GM11168 (cell line): ENCODE results near the gene SEPHS1.
"Not testable (repeated sequence)": the region's sequence is repeated elsewhere in the genome, so short reads cannot be mapped to it uniquely, and the experiment has no call there.

Source experiments
- in situ Hi-C: fragments of 300-500 bp; cut with MboI; formaldehyde crosslinking; loops from one replicate; pipeline ENCODE4 v1.12.0; 2022; ENCODE audit warnings: low sequenced_read_pairs; ENCODE audit not compliant: unreplicated experiment

Gene SEPHS1

GRCh38 chr10:13330980-13331379, 17.1 kb downstream of the SEPHS1 start:
- in situ Hi-C loops = not testable (repeated sequence)

- in situ Hi-C loops = no loop called here
Measured at GRCh38 chr10:13329565-13329964, 18.5 kb downstream of the SEPHS1 start.

GRCh38 chr10:13328613-13329012, 19.5 kb downstream of the SEPHS1 start:
- in situ Hi-C loops = no loop called here

- in situ Hi-C loops = no loop called here
Measured at GRCh38 chr10:13328126-13328525, 20.0 kb downstream of the SEPHS1 start.

- in situ Hi-C loops = no loop called here
Measured at GRCh38 chr10:13327534-13327933, 20.6 kb downstream of the SEPHS1 start.

- in situ Hi-C loops = no loop called here
Measured at GRCh38 chr10:13322615-13323148, 25.4 kb downstream of the SEPHS1 start.

GRCh38 chr10:13321576-13321975, 26.5 kb downstream of the SEPHS1 start:
- in situ Hi-C loops = no loop called here

- in situ Hi-C loops = no loop called here
Measured at GRCh38 chr10:13319166-13319565, 28.9 kb downstream of the SEPHS1 start.

GRCh38 chr10:13317474-13317873, 30.6 kb downstream of the SEPHS1 start:
- in situ Hi-C loops = no loop called here

GRCh38 chr10:13316635-13317311, 31.3 kb downstream of the SEPHS1 start:
- in situ Hi-C loops = no loop called here

- in situ Hi-C loops = no loop called here
Measured at GRCh38 chr10:13315361-13315760, 32.7 kb downstream of the SEPHS1 start.

- in situ Hi-C loops = no loop called here
Measured at GRCh38 chr10:13311177-13311575, 36.9 kb downstream of the SEPHS1 start.

GRCh38 chr10:13310518-13311176, 37.4 kb downstream of the SEPHS1 start:
- in situ Hi-C loops = no loop called here

- in situ Hi-C loops = loop anchor here (10.0 kb wide), 1 partner anchor 145 kb away; the partner anchor contains the start of gene MCM10
Measured at GRCh38 chr10:13309792-13310191, 38.3 kb downstream of the SEPHS1 start.

- in situ Hi-C loops = loop anchor here (10.0 kb wide), 1 partner anchor 143 kb away; the partner anchor contains the start of gene MCM10
Measured at GRCh38 chr10:13308096-13308495, 40.0 kb downstream of the SEPHS1 start.

GRCh38 chr10:13306103-13306502, 42.0 kb downstream of the SEPHS1 start:
- in situ Hi-C loops = loop anchor here (10.0 kb wide), 1 partner anchor 141 kb away; the partner anchor contains the start of gene MCM10

GRCh38 chr10:13302821-13303555, 45.1 kb downstream of the SEPHS1 start:
- in situ Hi-C loops = loop anchor here (10.0 kb wide), 1 partner anchor 138 kb away; the partner anchor contains the start of gene MCM10

GRCh38 chr10:13299437-13300287, 48.4 kb downstream of the SEPHS1 start, which contains the start of gene PHYH:
TSS of gene PHYH (minus strand) at chr10:13300064. CDS start at chr10:13300042, 22 bp downstream.
- in situ Hi-C loops = loop anchor here (10.0 kb wide), 1 partner anchor 135 kb away; the partner anchor contains the start of gene MCM10

GRCh38 chr10:13298748-13299436, 49.2 kb downstream of the SEPHS1 start:
- in situ Hi-C loops = no loop called here
